ENCODE results near the gene SCML2.
A peak's percentile ranks its signal among the peaks of the same experiment; 100 is the strongest.

Gene SCML2

GRCh38 chrX:18220786-18221185 is 133.7 kb downstream of the SCML2 start, which contains the start of gene BEND2:
TSS of gene BEND2 (minus strand) at chrX:18220886. CDS start at chrX:18220750, 136 bp downstream.
- no peak within 1 kb of the TSS for H3K4me3 ChIP-seq (ENCODE audit: low read length)
- DNase-seq (ENCODE audit: low read depth) = no peak
- TF ChIP-seq CTCF (conservative IDR thresholded peaks at IDR 0.05; ENCODE audit: low read depth, low read length) = no peak

- DNase-seq (ENCODE audit: low read depth) = peak; percentile 0
- peak; percentile 7 for TF ChIP-seq CTCF (conservative IDR thresholded peaks at IDR 0.05; ENCODE audit: low read depth, low read length)
Observed at GRCh38 chrX:18210470-18210869, 144.0 kb downstream of the SCML2 start.

GRCh38 chrX:18206657-18207056 is 147.8 kb downstream of the SCML2 start:
- DNase-seq (ENCODE audit: low read depth) = no peak
- TF ChIP-seq CTCF (conservative IDR thresholded peaks at IDR 0.05; ENCODE audit: low read depth, low read length) = no peak

More at GRCh38 chrX:18210470-18210869, 144.0 kb downstream of the SCML2 start:
- no peak overlapping the region for H3K4me3 ChIP-seq (ENCODE audit: low read length)

GRCh38 chrX:18203631-18204030 is 150.9 kb downstream of the SCML2 start:
- TF ChIP-seq CTCF (conservative IDR thresholded peaks at IDR 0.05; ENCODE audit: low read depth, low read length) = no peak

More at GRCh38 chrX:18206657-18207056, 147.8 kb downstream of the SCML2 start:
- no peak overlapping the region for H3K4me3 ChIP-seq (ENCODE audit: low read length)

GRCh38 chrX:18194688-18195087 is 159.8 kb downstream of the SCML2 start:
- no peak for DNase-seq (ENCODE audit: low read depth)
- TF ChIP-seq CTCF (conservative IDR thresholded peaks at IDR 0.05; ENCODE audit: low read depth, low read length) = no peak
- H3K4me3 ChIP-seq (ENCODE audit: low read length) = no peak overlapping the region

More at GRCh38 chrX:18203631-18204030, 150.9 kb downstream of the SCML2 start:
- DNase-seq (ENCODE audit: low read depth) = no peak
- no peak overlapping the region for H3K4me3 ChIP-seq (ENCODE audit: low read length)
